ENCODE data around the gene ITFG1.

DNA sequence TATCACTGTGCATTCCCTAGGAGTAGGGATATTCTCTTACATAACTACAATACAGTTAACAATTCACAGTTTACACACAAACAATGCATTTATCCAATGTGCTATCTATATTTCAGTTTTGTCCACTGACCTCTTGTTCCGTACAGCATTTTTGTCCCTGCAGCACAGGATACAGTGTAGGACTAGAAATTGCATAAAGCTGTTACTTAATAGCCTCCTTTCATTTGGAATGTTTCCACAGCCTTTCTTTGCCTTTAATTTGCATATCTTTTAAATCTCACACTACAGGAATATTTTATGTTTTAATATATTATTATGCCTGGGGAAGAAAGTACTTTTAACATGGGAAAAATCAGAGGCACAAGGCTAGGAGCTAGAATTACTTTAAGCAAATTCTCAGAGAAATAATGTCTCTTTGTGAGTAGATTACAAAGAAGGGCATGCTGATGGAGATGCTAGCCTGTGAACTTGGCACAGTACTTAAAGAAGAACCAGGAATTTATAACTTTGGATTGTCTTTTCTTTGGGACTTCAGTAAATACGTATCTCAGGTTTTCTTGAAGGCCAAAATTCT lies 144.3 kb downstream of the ITFG1 start:
- TF ChIP-seq, protein P1, sequence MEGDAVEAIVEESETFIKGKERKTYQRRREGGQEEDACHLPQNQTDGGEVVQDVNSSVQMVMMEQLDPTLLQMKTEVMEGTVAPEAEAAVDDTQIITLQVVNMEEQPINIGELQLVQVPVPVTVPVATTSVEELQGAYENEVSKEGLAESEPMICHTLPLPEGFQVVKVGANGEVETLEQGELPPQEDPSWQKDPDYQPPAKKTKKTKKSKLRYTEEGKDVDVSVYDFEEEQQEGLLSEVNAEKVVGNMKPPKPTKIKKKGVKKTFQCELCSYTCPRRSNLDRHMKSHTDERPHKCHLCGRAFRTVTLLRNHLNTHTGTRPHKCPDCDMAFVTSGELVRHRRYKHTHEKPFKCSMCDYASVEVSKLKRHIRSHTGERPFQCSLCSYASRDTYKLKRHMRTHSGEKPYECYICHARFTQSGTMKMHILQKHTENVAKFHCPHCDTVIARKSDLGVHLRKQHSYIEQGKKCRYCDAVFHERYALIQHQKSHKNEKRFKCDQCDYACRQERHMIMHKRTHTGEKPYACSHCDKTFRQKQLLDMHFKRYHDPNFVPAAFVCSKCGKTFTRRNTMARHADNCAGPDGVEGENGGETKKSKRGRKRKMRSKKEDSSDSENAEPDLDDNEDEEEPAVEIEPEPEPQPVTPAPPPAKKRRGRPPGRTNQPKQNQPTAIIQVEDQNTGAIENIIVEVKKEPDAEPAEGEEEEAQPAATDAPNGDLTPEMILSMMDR (IDR thresholded peaks at IDR 0.05; ENCODE audit: low read depth, low read length, poor library complexity, severe bottlenecking) = no peak
- no peak for TF ChIP-seq EZH2phosphoT487 (IDR thresholded peaks at IDR 0.05; ENCODE audit: borderline replicate concordance, low read length)
